Measurements from ENCODE around the gene SYCP2. TPM values are rescaled to one million over a fixed set of nuclear protein-coding genes. Genes with fewer than 3 reads are reported as not detected.

The SYCP2 gene
- total RNA-seq, 1 donor from 2014 or later, result 0.69 TPM

DNA sequence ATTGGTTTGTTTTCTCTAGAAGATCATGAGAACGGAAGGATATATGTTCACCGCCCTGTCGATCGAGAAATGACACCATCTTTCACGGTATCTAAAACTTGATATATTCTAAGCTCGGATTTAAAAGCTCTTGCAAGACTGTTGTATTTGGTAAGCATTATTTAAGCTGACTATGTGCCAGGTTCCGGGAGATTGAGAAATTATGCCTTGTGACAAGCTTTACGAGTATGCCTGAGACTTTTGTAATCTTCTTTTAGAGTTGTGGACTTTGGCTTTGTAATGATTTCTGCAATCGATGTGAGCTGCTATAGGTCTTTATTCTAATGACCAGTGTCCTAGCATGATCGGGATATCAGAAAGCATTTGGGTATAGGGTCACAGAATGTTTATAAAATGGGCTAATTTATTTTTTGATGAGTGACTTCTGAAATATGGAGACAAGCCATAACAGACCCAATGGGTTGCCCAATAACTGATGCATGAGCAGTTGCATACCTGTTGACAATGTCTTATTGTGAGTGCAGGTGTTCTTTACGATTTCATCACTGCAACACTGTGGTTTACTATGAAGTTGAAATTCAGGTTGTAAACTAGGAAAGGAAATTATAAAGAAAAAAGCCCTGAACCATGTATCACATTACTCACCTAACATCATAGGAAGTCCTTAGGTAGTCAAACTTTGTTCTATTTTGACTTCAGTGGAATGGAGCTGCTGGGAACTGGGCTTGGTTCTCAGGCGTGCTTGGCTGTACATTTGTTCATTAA is 38.8 kb upstream of the SYCP2 start:
- no peaks in the 10 kb centered on the region for H3K4me1 Mint-ChIP-seq (ENCODE audit: low read depth, unreplicated experiment)
- no peak overlapping the region for H3K27ac Mint-ChIP-seq (ENCODE audit: unreplicated experiment)
- H3K4me3 Mint-ChIP-seq (ENCODE audit: unreplicated experiment), result no peak overlapping the region
- TF ChIP-seq CTCF (IDR thresholded peaks at IDR 0.05; ENCODE audit: partially characterized antibody, unreplicated experiment), result no peak
- no peak for DNase-seq
- peaks cover 2% of the 10 kb centered on the region for H3K27me3 Mint-ChIP-seq (ENCODE audit: unreplicated experiment)
- H3K9me3 Mint-ChIP-seq (ENCODE audit: unreplicated experiment), result peaks cover 2% of the 10 kb centered on the region
- H3K36me3 Mint-ChIP-seq (ENCODE audit: unreplicated experiment), result no peaks in the 10 kb centered on the region

DNA sequence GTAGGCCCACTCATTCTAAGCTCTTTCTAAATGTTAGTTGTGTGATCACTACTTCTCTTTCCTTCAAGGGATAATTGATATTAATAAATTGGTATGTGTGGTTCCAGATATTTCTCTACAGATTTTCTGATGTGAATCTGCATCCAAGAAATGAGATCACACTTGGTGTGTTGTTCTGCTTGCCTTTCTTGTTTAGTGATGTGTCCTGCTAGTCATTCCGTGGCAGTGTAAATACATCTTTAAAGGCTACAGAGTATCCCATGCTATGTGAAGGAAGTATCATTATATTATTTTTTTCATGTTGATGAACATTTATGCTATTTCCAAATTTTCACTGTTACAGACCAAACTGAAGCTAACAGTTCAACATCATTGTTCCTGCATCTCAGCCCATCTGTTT is 38.0 kb upstream of the SYCP2 start:
- H3K36me3 Mint-ChIP-seq (ENCODE audit: unreplicated experiment), result no peaks in the 10 kb centered on the region
- no peak for TF ChIP-seq CTCF (IDR thresholded peaks at IDR 0.05; ENCODE audit: partially characterized antibody, unreplicated experiment)
- H3K4me3 Mint-ChIP-seq (ENCODE audit: unreplicated experiment), result no peak overlapping the region
- H3K27ac Mint-ChIP-seq (ENCODE audit: unreplicated experiment), result no peak overlapping the region
- H3K9me3 Mint-ChIP-seq (ENCODE audit: unreplicated experiment), result peaks cover 2% of the 10 kb centered on the region
- H3K27me3 Mint-ChIP-seq (ENCODE audit: unreplicated experiment), result peaks cover 2% of the 10 kb centered on the region
- no peak for DNase-seq
- H3K4me1 Mint-ChIP-seq (ENCODE audit: low read depth, unreplicated experiment), result no peaks in the 10 kb centered on the region

GRCh38 chr20:59966428-59966827 is 33.0 kb upstream of the SYCP2 start:
- Mint-ChIP-seq H3K27ac (ENCODE audit: unreplicated experiment) (no peak overlapping the region), H3K4me1 (ENCODE audit: low read depth, unreplicated experiment) (peaks cover 10% of the 10 kb centered on the region), H3K36me3 (ENCODE audit: unreplicated experiment) (no peaks in the 10 kb centered on the region), H3K4me3 (ENCODE audit: unreplicated experiment) (no peak overlapping the region), H3K27me3 (ENCODE audit: unreplicated experiment) (no peaks in the 10 kb centered on the region), H3K9me3 (ENCODE audit: unreplicated experiment) (no peaks in the 10 kb centered on the region)
- DNase-seq, result no peak
- TF ChIP-seq CTCF (IDR thresholded peaks at IDR 0.05; ENCODE audit: partially characterized antibody, unreplicated experiment), result no peak

GRCh38 chr20:59962155-59962554 is 28.7 kb upstream of the SYCP2 start:
- Mint-ChIP-seq H3K9me3 (ENCODE audit: unreplicated experiment) (no peaks in the 10 kb centered on the region), H3K36me3 (ENCODE audit: unreplicated experiment) (no peaks in the 10 kb centered on the region), H3K27me3 (ENCODE audit: unreplicated experiment) (no peaks in the 10 kb centered on the region), H3K27ac (ENCODE audit: unreplicated experiment) (no peak overlapping the region), H3K4me3 (ENCODE audit: unreplicated experiment) (no peak overlapping the region), H3K4me1 (ENCODE audit: low read depth, unreplicated experiment) (peaks cover 10% of the 10 kb centered on the region)
- DNase-seq, result no peak
- TF ChIP-seq CTCF (IDR thresholded peaks at IDR 0.05; ENCODE audit: partially characterized antibody, unreplicated experiment), result no peak

- no peaks in the 10 kb centered on the region for H3K9me3 Mint-ChIP-seq (ENCODE audit: unreplicated experiment)
- no peak for DNase-seq
- no peak overlapping the region for H3K27ac Mint-ChIP-seq (ENCODE audit: unreplicated experiment)
- no peak overlapping the region for H3K4me3 Mint-ChIP-seq (ENCODE audit: unreplicated experiment)
- H3K36me3 Mint-ChIP-seq (ENCODE audit: unreplicated experiment), result no peaks in the 10 kb centered on the region
- no peaks in the 10 kb centered on the region for H3K27me3 Mint-ChIP-seq (ENCODE audit: unreplicated experiment)
- H3K4me1 Mint-ChIP-seq (ENCODE audit: low read depth, unreplicated experiment), result peaks cover 10% of the 10 kb centered on the region
- TF ChIP-seq CTCF (IDR thresholded peaks at IDR 0.05; ENCODE audit: partially characterized antibody, unreplicated experiment), result no peak
Measured at GRCh38 chr20:59961423-59961822, 28.0 kb upstream of the SYCP2 start.
